Neural cell (in vitro differentiated cells): ENCODE results near the gene TOP2B. TPM values are rescaled to one million over a fixed set of nuclear protein-coding genes. Genes with fewer than 3 reads are reported as not detected.

Experiments
- H2AFZ ChIP-seq: fragments of 200-600, 300-800 bp; sonication (generic), shearing (Covaris generic); 2 replicates; pipeline ENCODE4 v1.6.0; 2014; ENCODE audit warnings: low read depth, mild to moderate bottlenecking, antibody characterized with exemption, low read length, moderate library complexity
- H3F3A ChIP-seq: fragments of 200-600 bp; shearing (Covaris generic); 2 replicates; pipeline ENCODE4 v1.6.1; 2016; ENCODE audit warnings: mild to moderate bottlenecking, moderate library complexity, mixed read lengths, antibody characterized with exemption, low read length; ENCODE audit not compliant: insufficient read depth, poor library complexity, severe bottlenecking
- H3K27ac ChIP-seq: fragments of 200-600, 300-800 bp; sonication (generic), shearing (Covaris generic); 2 replicates; pipeline ENCODE4 v1.5.1; 2014; ENCODE audit warnings: mild to moderate bottlenecking, low read length, moderate library complexity
- H3K27me3 ChIP-seq: fragments of 300-800, 200-600 bp; sonication (generic), shearing (Covaris generic); 2 replicates; pipeline ENCODE4 v1.6.0; 2014; ENCODE audit warnings: mild to moderate bottlenecking, low read depth, low read length, moderate library complexity; ENCODE audit not compliant: insufficient read depth
- H3K36me3 ChIP-seq: fragments of 300-800, 200-600 bp; sonication (generic), shearing (Covaris generic); 2 replicates; pipeline ENCODE4 v1.5.1; 2014; ENCODE audit warnings: mild to moderate bottlenecking, antibody characterized with exemption, low read length, moderate library complexity; ENCODE audit not compliant: insufficient read depth
- H3K4me2 ChIP-seq: fragments of 300-800, 200-600 bp; sonication (generic), shearing (Covaris generic); 2 replicates; pipeline ENCODE4 v1.6.0; 2014; ENCODE audit warnings: mild to moderate bottlenecking, low read length
- H3K4me3 ChIP-seq: fragments of 300-800, 200-600 bp; sonication (generic), shearing (Covaris generic); 2 replicates; pipeline ENCODE4 v1.5.1; 2014; ENCODE audit warnings: mild to moderate bottlenecking, low read length, moderate library complexity
- H3K79me2 ChIP-seq: fragments of 200-600 bp; shearing (Covaris generic); replicated peaks from 2 replicates; pipeline ENCODE4 v1.6.0; 2014; ENCODE audit warnings: mild to moderate bottlenecking, low read length, moderate library complexity; ENCODE audit not compliant: insufficient read depth
- H3K9ac ChIP-seq: fragments of 300-800, 200-600 bp; sonication (generic), shearing (Covaris generic); 2 replicates; pipeline ENCODE4 v1.6.1; 2016; ENCODE audit warnings: mild to moderate bottlenecking, low read length, mixed read lengths
- H3K9me2 ChIP-seq: fragments of 200-600 bp; shearing (Covaris generic); 2 replicates; pipeline ENCODE4 v1.6.1; 2016; ENCODE audit warnings: mild to moderate bottlenecking, low read length, mixed read lengths; ENCODE audit not compliant: insufficient read depth
- H3K9me3 ChIP-seq: fragments of 200-600, 300-800 bp; sonication (generic), shearing (Covaris generic); 2 replicates; pipeline ENCODE4 v1.6.1; 2016; ENCODE audit warnings: mild to moderate bottlenecking, mixed run types, low read length, moderate library complexity, mixed read lengths
- H4K20me1 ChIP-seq: fragments of 200-600 bp; shearing (Covaris generic); 2 replicates; pipeline ENCODE4 v1.6.1; 2016; ENCODE audit warnings: mild to moderate bottlenecking, mixed run types; ENCODE audit not compliant: insufficient read depth
- CTCF ChIP-seq: fragments of 450-650 bp; IDR thresholded peaks from 2 replicates; pipeline ENCODE4 v1.5.1; 2014; ENCODE audit warnings: antibody characterized with exemption, mild to moderate bottlenecking, moderate library complexity; ENCODE audit not compliant: poor library complexity, severe bottlenecking
- EP300 ChIP-seq: fragments of 450-650 bp; conservative IDR thresholded peaks from 2 replicates; pipeline ENCODE4 v1.6.1; 2014; ENCODE audit warnings: antibody characterized with exemption, mild to moderate bottlenecking, moderate library complexity; ENCODE audit not compliant: poor library complexity, severe bottlenecking
- EZH2 ChIP-seq: fragments of 200-600, 300-800 bp; shearing (Covaris generic), sonication (generic); IDR thresholded peaks from 2 replicates; pipeline ENCODE4 v1.6.1; 2014; ENCODE audit warnings: antibody characterized with exemption, low read length, borderline replicate concordance, mild to moderate bottlenecking; ENCODE audit not compliant: insufficient read depth, poor library complexity, severe bottlenecking
- MXI1 ChIP-seq: fragments of 450-650 bp; conservative IDR thresholded peaks from 2 replicates; pipeline ENCODE4 v1.6.1; 2014; ENCODE audit warnings: antibody characterized with exemption, mild to moderate bottlenecking; ENCODE audit not compliant: poor library complexity, severe bottlenecking
- POLR2AphosphoS5 ChIP-seq: IDR thresholded peaks from 2 replicates; pipeline ENCODE4 v1.6.1; 2012
- RAD21 ChIP-seq: fragments of 450-650 bp; conservative IDR thresholded peaks from 2 replicates; pipeline ENCODE4 v1.6.1; 2014; ENCODE audit warnings: antibody characterized with exemption, mild to moderate bottlenecking, moderate library complexity
- SMC3 ChIP-seq: fragments of 450-650 bp; conservative IDR thresholded peaks from 2 replicates; pipeline ENCODE4 v1.6.1; 2014; ENCODE audit warnings: antibody characterized with exemption, mild to moderate bottlenecking, moderate library complexity; ENCODE audit not compliant: poor library complexity
- TAF1 ChIP-seq: IDR thresholded peaks from 2 replicates; pipeline ENCODE4 v1.6.1; 2012; ENCODE audit warnings: low read depth
- polyA plus RNA-seq: library from polyadenylated mRNA; depleted of rRNA; stranded (reverse); fragments of >200 nt; gene quantifications from 2 replicates; pipeline ENCODE4 v1.2.3, GENCODE V29; 2014
- TF ChIP-seq, protein P1 (sequence below): IDR thresholded peaks from 2 replicates; pipeline ENCODE4 v1.6.1; 2012; ENCODE audit warnings: borderline replicate concordance

The TOP2B gene
- polyA plus RNA-seq, 1 donor from 2014 or later: 440 TPM

GRCh38 chr3:25587975-25588374 is 76.7 kb downstream of the TOP2B start:
- H3K27ac ChIP-seq: no peak overlapping the region
- no peaks in the 10 kb centered on the region for H3K27me3 ChIP-seq
- H3K9ac ChIP-seq: no peak overlapping the region
- no peak overlapping the region for H2AFZ ChIP-seq
- H3F3A ChIP-seq: no peaks in the 10 kb centered on the region
- H3K79me2 ChIP-seq: no peaks in the 10 kb centered on the region
- no peak overlapping the region for H3K4me2 ChIP-seq
- TF ChIP-seq, protein P1, sequence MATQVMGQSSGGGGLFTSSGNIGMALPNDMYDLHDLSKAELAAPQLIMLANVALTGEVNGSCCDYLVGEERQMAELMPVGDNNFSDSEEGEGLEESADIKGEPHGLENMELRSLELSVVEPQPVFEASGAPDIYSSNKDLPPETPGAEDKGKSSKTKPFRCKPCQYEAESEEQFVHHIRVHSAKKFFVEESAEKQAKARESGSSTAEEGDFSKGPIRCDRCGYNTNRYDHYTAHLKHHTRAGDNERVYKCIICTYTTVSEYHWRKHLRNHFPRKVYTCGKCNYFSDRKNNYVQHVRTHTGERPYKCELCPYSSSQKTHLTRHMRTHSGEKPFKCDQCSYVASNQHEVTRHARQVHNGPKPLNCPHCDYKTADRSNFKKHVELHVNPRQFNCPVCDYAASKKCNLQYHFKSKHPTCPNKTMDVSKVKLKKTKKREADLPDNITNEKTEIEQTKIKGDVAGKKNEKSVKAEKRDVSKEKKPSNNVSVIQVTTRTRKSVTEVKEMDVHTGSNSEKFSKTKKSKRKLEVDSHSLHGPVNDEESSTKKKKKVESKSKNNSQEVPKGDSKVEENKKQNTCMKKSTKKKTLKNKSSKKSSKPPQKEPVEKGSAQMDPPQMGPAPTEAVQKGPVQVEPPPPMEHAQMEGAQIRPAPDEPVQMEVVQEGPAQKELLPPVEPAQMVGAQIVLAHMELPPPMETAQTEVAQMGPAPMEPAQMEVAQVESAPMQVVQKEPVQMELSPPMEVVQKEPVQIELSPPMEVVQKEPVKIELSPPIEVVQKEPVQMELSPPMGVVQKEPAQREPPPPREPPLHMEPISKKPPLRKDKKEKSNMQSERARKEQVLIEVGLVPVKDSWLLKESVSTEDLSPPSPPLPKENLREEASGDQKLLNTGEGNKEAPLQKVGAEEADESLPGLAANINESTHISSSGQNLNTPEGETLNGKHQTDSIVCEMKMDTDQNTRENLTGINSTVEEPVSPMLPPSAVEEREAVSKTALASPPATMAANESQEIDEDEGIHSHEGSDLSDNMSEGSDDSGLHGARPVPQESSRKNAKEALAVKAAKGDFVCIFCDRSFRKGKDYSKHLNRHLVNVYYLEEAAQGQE: no peak
- no peak for TF ChIP-seq TAF1
- no peak for TF ChIP-seq SMC3
- no peak for TF ChIP-seq RAD21
- TF ChIP-seq MXI1: no peak
- TF ChIP-seq EP300: no peak
- TF ChIP-seq EZH2: no peak
- TF ChIP-seq CTCF: no peak
- TF ChIP-seq POLR2AphosphoS5: no peak
- no peaks in the 10 kb centered on the region for H3K9me3 ChIP-seq
- H3K4me3 ChIP-seq: no peak overlapping the region
- H4K20me1 ChIP-seq: no peaks in the 10 kb centered on the region
- no peaks in the 10 kb centered on the region for H3K36me3 ChIP-seq
- no peaks in the 10 kb centered on the region for H3K9me2 ChIP-seq

GRCh38 chr3:25587526-25587925 is 77.2 kb downstream of the TOP2B start:
- H4K20me1 ChIP-seq: no peaks in the 10 kb centered on the region
- no peaks in the 10 kb centered on the region for H3K27me3 ChIP-seq
- no peaks in the 10 kb centered on the region for H3K79me2 ChIP-seq
- H3K9me2 ChIP-seq: no peaks in the 10 kb centered on the region
- H3K4me2 ChIP-seq: no peak overlapping the region
- H3K27ac ChIP-seq: no peak overlapping the region
- H2AFZ ChIP-seq: no peak overlapping the region
- H3K36me3 ChIP-seq: no peaks in the 10 kb centered on the region
- no peaks in the 10 kb centered on the region for H3K9me3 ChIP-seq
- no peak overlapping the region for H3K9ac ChIP-seq
- TF ChIP-seq RAD21 (no peak), EP300 (no peak), EZH2 (no peak), MXI1 (no peak), POLR2AphosphoS5 (no peak), SMC3 (no peak), TAF1 (no peak), CTCF (no peak)
- TF ChIP-seq, protein P1: no peak
- H3K4me3 ChIP-seq: no peak overlapping the region
- no peaks in the 10 kb centered on the region for H3F3A ChIP-seq
